ENCODE results near the gene ACAD9.

GRCh38 chr3:128848936-128849335 is 30.5 kb upstream of the ACAD9 start:
- TF ChIP-seq CTCF (conservative IDR thresholded peaks at IDR 0.05) (no peak), EZH2 (IDR thresholded peaks at IDR 0.05; ENCODE audit: low read depth) (no peak)
